ENCODE measurements around the gene MAZ. TPM values are rescaled to one million over a fixed set of nuclear protein-coding genes. Genes with fewer than 3 reads are reported as not detected.
A peak's percentile ranks its signal among the peaks of the same experiment; 100 is the strongest.

Gene MAZ
- polyA plus RNA-seq, 3 donors: 299 to 379 (median 301) TPM

DNA sequence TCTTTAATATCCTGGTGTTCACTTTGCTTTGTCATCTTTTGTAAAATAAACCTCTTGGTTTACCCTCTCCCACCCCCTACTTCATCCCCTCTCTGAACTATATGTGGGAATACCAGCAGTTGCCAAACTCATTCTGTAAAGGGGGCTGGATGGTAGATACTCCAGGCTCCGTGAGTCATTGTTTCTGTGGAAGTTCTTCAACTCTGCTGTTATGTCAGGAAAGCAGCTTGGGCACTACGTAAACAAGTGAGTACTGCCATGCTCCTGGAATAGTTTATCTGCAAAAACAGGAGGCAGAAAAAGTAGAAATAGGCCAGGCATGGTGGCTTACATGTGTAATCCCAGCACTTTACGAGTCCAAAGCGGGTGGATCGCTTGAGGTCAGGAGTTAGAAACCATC, 31.5 kb downstream of the MAZ start:
- DNase-seq (ENCODE audit: extremely low read depth in 1 of 11, low read depth in 9 of 11, low spot score in 4 of 11): no peak

DNA sequence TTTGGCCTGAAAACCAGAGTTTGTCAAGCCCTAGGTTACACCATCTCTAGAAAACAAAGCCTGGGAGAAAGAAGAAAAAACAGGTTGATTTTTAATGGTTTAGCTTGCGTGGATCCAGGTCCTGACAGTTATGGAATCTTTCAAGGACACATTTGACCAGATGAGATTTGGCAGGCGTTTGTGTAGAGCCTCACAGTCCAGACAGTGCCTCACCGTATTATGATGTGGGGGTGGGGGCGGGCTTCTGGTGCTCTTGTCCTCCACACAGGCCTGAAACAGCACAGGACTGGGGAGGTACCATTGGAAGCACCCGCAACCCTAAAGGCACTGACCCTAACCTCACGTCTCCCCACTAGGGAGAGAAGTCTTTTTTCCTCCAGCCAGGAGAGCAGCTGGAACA, 33.5 kb downstream of the MAZ start:
- no peak for DNase-seq (ENCODE audit: extremely low read depth in 1 of 11, low read depth in 9 of 11, low spot score in 4 of 11)

DNA sequence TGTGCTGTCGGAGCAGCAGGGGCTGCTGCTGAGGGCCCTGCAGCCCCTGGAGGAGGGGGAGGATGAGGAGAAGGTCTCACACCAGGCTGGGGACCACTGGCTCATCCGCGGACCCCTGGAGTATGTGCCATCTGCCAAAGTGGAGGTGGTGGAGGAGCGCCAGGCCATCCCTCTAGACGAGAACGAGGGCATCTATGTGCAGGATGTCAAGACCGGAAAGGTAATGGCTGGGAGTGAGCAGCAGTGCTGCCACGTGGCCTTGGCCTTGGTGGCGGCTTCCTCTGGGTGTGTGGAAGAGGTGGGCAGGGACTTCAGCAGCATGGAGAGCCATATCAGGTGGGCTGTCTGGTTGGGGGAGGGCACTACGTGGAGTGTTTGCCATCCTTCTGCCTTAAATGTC, 33.9 kb downstream of the MAZ start:
- DNase-seq (ENCODE audit: extremely low read depth in 1 of 11, low read depth in 9 of 11, low spot score in 4 of 11): no peak

DNA sequence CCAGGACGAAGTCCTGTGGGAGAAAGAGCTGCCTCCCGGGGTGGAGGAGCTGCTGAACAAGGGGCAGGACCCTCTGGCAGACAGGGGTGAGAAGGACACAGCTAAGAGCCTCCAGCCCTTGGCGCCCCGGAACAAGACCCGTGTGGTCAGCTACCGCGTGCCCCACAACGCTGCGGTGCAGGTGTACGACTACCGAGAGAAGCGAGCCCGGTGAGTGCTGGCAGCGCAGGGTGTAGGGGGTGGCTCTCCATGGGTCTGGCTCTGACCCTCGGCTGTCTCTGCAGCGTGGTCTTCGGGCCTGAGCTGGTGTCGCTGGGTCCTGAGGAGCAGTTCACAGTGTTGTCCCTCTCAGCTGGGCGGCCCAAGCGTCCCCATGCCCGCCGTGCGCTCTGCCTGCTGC, 35.3 kb downstream of the MAZ start:
- DNase-seq (ENCODE audit: extremely low read depth in 1 of 11, low read depth in 9 of 11, low spot score in 4 of 11): no peak

DNA sequence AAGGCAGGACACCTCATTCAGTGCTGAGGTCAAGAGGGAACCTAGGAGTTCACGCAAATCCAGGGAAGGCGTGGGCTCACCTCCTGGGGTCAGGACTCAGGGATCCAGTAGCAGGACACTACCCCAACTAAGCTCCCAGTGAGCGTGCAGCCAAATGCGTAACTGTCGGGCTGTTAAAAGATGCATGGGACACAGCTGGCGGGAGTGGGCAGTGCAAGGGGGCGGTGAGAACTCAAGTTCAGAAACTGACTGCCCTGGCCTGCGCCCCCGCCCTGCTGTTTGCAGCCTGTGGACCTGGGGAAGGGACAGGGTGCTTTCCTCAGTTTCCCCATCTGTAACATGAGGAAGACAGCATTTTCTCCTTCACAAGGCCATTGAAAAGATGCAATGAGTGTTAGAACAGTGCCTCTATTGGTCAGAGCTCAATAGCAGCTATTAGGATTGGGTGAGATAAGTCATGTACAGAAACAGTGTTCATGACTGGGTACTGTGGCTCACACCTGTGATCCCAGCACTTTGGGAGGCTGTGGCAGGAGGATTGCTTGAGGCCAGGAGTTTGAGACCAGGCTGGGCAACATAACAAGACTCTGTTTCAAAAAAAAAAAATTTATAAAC, 36.5 kb downstream of the MAZ start:
- no peak for DNase-seq (ENCODE audit: extremely low read depth in 1 of 11, low read depth in 9 of 11, low spot score in 4 of 11)

DNA sequence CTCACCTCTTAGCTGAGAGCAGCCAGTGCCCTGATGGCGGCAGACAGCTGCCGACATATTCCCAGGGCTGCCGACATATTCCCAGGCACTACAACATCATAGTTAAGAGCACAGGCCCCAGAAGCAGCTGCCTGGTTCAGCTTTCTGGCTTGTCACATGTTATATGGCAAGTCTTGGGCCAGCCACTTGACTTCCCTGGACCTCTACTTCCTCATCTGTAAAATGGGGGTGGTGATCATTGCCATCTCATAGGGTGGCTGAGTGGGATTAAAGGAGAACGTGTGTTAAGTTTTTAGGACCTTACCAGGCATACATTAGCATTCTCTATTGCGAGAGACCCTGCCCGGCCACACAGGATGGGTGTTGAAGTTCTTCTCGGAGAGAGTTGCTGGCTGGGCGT, 37.6 kb downstream of the MAZ start:
- DNase-seq (ENCODE audit: extremely low read depth in 1 of 11, low read depth in 9 of 11, low spot score in 4 of 11): no peak

DNA sequence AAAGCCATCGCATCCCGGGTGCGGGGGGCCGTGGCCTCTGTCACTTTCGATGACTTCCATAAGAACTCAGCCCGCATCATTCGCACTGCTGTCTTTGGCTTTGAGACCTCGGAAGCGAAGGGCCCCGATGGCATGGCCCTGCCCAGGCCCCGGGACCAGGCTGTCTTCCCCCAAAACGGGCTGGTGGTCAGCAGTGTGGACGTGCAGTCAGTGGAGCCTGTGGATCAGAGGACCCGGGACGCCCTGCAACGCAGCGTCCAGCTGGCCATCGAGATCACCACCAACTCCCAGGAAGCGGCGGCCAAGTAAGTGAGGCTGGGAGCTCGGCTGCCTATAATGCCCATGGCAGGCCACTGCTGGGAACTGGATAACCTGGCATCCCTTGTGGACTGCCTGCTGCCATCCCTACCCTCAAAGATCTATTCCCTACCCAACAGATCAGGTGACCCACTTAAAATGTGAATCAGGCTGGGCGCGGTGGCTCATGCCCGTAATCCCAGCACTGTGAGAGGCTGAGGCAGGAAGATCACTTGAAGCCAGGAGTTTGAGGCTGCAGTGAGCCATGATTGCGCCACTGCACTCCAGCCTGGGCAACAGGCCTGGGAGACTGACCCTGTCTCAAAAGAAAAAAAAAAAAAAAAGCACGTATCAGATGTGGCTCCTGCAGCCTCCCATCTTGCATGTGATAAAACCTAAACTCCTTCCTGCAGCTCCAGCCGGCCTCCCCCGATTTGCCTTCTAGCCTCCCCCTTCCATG, 38.4 kb downstream of the MAZ start:
- DNase-seq (ENCODE audit: extremely low read depth in 1 of 11, low read depth in 9 of 11, low spot score in 4 of 11): no peak

DNA sequence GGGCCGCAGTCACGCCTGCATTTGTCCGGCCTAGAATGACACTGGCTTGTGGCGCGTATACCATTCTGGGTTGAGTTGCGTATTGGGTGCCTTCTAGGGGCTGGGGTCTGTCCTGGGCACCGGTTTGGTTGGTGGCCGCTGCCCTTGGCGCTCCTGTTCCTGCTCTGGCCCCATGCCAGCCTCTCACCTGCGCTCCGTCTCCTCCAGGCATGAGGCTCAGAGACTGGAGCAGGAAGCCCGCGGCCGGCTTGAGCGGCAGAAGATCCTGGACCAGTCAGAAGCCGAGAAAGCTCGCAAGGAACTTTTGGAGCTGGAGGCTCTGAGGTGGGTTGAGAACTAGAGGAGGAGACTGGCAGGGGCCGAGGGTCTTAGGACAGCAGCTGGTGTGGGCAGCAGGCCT, 39.3 kb downstream of the MAZ start:
- DNase-seq (ENCODE audit: extremely low read depth in 1 of 11, low read depth in 9 of 11, low spot score in 4 of 11): no peak

DNA sequence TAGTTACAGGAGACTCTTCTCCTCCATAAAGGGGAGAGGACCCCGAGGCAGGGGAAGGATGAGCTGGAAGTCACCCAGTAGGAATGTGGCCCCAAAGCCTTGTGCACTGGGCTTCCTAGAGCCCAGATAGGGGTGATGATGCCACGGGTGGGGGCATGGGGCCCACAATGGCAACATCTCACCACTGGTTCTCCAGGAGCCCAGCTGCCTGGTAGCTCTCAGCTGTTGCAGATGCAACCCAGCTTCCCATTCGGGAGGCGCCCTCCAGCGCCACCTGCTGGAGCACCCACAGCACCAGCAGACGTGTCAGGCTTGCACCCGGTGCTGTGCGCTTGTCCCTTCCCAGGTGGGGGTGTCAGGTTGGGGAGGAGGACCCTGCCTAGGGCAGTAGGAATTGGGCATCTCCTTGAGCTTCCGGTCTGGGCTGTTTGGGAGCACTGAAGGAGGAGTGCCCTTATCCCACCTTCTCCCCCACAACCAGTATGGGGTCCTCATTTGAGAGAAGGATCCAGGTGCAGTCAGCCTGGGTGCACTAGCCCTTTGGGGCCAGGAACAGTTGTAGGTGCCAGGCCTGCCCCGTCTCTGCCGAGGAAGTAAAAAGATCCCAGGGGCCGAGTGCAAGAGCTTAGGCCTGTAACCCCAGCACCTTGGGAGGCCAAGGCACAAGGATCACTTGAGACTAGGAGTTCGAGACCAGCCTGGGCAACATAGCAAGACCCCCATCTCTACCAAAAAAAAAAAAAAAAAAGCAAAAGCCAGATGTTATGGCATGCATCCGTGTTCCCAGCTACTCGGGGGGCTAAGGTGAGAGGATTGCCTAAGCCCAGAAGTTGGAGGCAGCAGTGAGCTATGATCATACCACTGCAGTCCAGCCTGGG, 42.3 kb downstream of the MAZ start:
- DNase-seq (ENCODE audit: extremely low read depth in 1 of 11, low read depth in 9 of 11, low spot score in 4 of 11): peak in 4 of 11 donors; percentile 13 to 20 (median 16)

DNA sequence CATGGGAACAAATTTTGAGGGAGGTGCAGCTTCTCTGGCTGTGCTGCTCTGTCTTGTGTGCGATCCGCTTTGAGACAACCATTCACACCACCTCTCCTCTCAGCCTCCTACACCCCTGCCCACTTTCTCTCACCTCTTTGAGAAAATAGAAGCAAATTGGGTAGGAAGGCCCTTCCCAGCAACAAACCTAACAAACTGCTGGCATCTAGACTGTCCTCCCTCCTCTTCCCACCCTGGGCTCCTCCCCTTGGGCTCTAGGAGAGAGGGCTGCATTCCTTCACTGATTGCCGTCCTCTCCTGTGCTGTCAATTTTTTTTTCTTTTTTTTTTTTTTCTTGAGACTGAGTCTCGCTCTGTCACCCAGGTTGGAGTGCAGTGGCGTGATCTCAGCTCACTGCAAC, 43.2 kb downstream of the MAZ start:
- peak in 4 of 11 donors; percentile 8 to 39 (median 24) for DNase-seq (ENCODE audit: extremely low read depth in 1 of 11, low read depth in 9 of 11, low spot score in 4 of 11)

DNA sequence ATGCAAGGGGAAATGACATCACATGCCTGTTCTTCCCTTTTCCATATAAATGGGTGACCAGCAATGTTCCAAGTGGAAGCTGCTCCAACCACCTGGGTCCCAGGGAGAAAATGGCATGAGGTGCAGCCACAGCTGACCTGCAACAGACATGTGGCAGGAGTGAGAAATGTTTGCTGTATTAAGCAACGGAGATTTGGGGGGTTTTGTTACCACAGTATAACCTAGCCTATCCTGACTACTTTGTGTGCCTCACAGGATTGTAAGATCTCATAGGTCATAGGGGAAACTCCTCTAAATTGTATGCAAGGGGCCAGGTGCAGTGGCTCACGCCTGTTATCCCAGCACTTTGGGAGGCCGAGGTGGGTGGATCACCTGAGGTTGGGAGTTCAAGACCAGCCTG, 44.7 kb downstream of the MAZ start:
- DNase-seq (ENCODE audit: extremely low read depth in 1 of 11, low read depth in 9 of 11, low spot score in 4 of 11): no peak

DNA sequence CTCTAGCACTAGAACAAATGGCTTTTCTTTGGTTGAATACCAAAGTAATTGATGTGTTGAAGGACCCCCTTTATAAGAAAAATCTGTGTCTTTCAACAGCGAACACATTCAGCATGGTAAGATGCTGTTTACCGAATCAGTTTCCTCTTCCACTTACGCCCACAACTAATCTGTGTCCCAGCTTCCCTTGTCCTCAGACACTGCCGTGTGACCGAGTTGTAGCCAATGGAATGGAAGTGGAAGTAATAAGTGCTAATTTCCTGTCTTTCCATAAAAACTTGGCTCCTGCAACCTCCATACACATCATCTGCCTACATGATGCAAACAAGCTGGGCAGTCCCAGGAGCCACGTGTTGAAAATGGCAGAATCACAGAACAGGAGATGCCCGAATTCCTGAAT, 46.3 kb downstream of the MAZ start:
- DNase-seq (ENCODE audit: extremely low read depth in 1 of 11, low read depth in 9 of 11, low spot score in 4 of 11): peak in 3 of 11 donors; percentile 17 to 48 (median 34)

DNA sequence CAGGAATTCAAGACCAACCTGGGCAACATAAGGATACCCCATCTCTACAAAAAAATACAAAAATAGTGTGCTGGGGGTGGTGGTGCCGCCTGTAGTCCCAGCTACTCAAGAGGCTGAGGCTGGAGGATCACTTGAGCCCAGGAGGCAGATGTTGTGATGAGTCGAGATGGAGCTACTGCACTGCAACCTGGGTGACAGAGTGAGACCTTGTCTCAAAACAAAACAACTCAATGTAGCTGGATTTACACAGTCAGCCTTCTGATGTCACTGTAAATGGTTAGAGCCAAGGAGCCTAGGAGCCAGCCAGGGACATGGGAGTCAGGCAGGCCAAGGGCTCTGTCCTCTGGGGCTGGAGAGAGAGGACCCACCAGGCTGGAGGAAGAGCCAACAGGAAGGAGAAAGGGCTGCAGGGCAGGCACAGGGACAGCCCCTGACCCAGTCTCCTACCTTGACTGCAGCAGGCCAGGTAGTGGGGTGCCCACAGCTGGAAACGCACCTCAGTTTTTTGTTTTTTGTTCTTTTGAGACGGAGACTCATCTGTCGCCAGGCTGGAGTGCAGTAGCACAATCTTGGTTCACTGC, 48.3 kb downstream of the MAZ start:
- no peak for DNase-seq (ENCODE audit: extremely low read depth in 1 of 11, low read depth in 9 of 11, low spot score in 4 of 11)

DNA sequence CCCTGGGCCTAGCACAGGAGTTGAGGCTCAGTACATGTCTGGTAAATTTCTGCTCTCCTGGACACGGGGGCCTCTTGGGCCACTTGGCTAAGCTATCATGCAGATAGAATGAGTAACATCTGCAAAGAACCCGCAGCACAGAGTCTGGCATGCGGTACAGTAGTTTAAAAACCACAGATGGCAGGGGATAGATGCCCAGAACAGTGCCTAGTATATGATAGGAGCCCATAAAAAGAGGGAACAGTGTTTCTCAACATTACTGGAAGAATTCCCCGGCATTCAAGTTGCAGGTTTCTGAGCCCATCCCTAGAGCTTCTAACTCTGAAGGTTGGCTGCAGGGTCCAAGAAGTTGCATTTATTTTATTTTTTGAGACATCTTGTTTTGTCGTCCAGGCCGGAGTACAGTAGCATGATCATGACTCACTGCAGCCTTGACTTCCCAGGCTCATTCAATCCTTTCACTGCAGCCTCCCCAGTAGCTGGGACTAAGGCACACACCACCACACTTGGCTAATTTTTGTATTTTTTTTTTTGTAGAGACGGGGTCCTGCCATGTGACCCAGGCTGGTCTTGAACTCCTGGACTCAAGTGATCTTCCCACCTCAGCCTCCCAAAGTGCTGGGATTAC, 50.9 kb downstream of the MAZ start:
- DNase-seq (ENCODE audit: extremely low read depth in 1 of 11, low read depth in 9 of 11, low spot score in 4 of 11): no peak

DNA sequence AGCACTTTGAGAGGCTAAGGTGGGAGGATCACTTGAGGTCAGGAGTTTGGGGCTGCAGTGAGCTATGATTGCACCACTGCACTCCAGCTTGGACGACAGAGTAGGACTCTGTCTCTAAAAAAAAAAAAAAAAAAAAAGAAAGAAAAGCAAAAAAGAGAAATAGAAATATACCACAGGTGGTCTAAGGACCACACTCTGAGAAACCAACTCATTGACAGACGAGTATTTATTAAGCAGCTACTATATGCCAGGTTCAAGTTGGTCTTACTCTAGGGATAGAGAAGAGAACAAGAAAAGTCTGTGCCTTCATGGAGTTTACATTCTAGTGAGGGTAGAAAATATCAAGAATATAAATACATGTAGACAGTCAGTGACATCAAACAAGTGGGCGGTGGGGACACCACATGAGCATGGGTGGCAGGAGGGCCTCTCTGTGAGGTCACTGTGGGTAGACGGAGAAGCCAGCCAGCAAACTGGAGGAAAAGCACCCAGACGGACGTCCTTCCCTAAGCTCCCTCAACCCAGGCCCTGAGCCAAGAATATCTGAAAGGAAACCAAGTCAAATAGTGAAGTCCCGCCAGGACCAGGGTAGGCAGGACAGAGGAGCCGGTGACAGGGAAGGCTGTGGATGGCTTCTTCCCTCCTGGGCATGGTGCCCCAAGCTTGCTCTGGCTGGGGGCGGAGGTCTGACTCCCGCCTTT, 52.0 kb downstream of the MAZ start:
- no peak for DNase-seq (ENCODE audit: extremely low read depth in 1 of 11, low read depth in 9 of 11, low spot score in 4 of 11)

DNA sequence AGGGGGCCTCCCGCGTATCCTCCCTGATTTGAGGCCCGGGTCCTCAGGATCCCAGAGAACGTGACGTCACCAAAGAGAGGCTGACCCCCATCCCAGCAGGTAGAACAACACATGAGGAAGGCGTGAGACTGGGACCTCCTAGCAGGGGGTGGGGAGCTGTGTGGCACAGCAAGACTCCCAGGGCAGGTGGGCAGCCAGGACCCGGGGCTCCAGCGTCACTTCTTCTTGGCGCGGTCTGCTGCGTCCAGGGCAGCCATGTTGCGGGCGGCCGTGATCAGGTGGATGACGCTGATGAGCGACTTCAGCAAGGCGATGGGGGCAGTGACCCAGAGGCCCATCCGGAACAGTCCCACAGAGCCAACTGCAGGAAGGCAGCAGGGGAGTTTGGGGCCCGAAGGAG, 52.6 kb downstream of the MAZ start:
- no peak for DNase-seq (ENCODE audit: extremely low read depth in 1 of 11, low read depth in 9 of 11, low spot score in 4 of 11)

DNA sequence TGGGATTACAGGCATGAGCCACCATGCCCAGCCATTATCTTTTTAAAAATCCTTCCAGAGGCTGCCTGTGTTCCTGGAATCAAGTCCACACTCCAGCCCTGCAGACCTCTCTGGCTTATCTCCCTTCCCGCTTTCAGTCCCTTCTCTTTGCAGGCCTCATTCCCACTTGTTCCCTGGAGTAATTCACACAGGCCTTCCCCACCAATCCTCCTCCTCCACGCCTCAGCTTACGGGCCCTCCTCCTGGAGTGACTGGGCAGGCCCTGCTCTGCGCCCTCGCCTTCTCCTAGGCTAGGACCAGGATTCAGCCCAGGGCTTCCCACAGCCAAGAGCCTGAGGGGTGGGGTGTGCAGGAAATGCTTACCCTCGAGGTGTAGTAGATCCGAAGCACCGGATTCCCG, 53.9 kb downstream of the MAZ start:
- no peak for DNase-seq (ENCODE audit: extremely low read depth in 1 of 11, low read depth in 9 of 11, low spot score in 4 of 11)

Data from renal cortex interstitium (tissue), 11 donors.